RCC 7860 (cell line): Measurements from ENCODE around the gene TBC1D8.

Source experiments
- DNase-seq: peaks from one replicate; pipeline ENCODE4 v3.0.0-alpha.2; 2015; ENCODE audit warnings: low spot score
- FAIRE-seq: peaks from 2 replicates; lab custom pipeline; 2012; peaks lifted over from hg19 to GRCh38; lab: Jason Lieb, UNC

Gene TBC1D8

DNA sequence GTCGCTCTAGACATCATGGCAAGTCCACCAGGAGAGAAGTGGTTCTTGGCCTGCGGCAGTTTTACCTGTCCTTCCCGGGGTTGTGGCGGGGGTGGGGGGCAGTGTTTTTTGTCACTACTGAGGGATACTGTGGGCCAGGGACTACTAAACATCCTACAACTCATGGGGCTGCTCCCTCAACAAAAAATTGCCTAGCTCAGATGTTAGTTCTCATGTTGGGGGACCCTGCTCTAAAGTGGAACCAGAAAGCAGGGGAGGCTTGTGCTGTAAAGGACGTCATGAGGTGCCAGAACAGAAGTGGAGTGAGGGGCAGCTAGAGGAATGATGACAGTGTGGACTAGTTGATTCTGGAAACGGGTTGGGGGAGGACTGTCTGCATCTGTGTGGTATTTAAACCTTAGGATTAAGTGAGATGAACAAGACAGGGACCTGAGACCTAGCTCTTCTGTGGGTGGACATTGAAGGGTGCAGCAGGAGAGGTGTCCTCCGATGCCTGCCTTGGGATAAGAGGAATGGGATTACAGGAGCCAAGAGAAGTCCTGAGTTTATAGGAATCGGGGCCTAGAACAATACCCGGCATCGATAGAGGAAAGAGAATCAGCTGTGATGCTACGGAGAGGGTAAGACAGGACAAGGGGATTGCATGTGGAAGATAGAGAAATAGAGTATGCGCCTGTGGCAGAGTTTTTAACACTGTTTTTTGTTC, 146.4 kb downstream of the TBC1D8 start:
- FAIRE-seq (no peak), DNase-seq (no peak)

DNA sequence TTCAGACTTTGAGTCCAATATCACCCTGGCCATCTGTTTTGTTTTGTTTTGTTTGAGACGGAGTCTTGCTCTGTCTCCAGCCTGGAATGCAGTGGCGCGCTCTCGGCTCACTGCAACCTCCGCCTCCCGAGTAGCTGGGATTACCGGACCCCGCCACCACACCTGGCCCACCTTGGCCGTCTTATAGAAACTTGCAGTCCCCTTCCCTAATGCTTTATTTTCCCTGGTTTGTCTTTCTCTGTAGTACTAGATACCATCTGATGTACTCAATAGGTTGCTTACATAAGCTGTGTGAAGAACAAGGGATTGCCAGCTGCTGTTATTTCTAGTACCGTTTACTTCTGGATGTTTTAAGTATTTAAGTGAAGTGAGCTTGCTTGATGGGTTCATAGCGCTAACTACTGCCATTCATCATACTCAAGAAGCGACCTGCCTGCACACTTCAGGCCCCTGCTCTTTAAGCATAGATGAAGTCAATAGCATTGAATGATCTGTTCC, 147.9 kb downstream of the TBC1D8 start:
- DNase-seq (no peak), FAIRE-seq (no peak)

- no peak for DNase-seq
- no peak for FAIRE-seq
Observed at GRCh38 chr2:101002562-101003277, 148.5 kb downstream of the TBC1D8 start.

- DNase-seq (peak; percentile 92), FAIRE-seq (peak; percentile 62)
Observed at GRCh38 chr2:101001691-101002561, 149.3 kb downstream of the TBC1D8 start, which contains the start of gene RPL31. TSS of gene RPL31 (plus strand) at chr2:101002289. CDS start at chr2:101002702, 413 bp downstream.

- DNase-seq: no peak
- no peak for FAIRE-seq
Observed at GRCh38 chr2:100999995-101000394, 151.2 kb downstream of the TBC1D8 start.

- no peak for FAIRE-seq
- no peak for DNase-seq
Observed at GRCh38 chr2:100998235-100998573, 153.0 kb downstream of the TBC1D8 start.

- no peak for FAIRE-seq
- DNase-seq: no peak
Observed at GRCh38 chr2:100997509-100998234, 153.5 kb downstream of the TBC1D8 start.

- DNase-seq: no peak
- FAIRE-seq: no peak
Observed at GRCh38 chr2:100995309-100996075, 155.7 kb downstream of the TBC1D8 start.

DNA sequence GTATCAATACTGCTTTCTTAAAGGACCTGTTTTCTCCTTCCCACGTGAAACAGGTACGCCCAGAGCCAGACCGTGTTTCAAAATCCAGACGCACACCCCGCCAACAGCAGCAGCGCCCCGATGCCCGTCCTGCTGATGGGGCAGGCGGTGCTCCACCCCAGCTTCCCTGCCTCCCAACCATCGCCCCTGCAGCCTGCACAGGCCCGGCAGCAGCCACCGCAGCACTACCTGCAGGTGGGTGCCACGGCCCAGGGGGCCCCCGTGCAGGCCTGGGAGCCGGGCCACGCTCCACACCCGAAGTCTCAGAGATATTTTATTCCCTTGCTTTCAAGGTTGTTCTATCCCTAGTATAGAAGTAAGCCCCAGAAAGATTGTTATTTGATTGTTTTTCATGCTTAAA, 157.9 kb downstream of the TBC1D8 start:
- DNase-seq (no peak), FAIRE-seq (no peak)

- DNase-seq: no peak
- no peak for FAIRE-seq
Observed at GRCh38 chr2:100992262-100992661, 158.9 kb downstream of the TBC1D8 start.

GRCh38 chr2:100991404-100991773, 159.8 kb downstream of the TBC1D8 start:
- FAIRE-seq (no peak), DNase-seq (no peak)

GRCh38 chr2:100990650-100991403, 160.4 kb downstream of the TBC1D8 start:
- no peak for FAIRE-seq
- DNase-seq: no peak

DNA sequence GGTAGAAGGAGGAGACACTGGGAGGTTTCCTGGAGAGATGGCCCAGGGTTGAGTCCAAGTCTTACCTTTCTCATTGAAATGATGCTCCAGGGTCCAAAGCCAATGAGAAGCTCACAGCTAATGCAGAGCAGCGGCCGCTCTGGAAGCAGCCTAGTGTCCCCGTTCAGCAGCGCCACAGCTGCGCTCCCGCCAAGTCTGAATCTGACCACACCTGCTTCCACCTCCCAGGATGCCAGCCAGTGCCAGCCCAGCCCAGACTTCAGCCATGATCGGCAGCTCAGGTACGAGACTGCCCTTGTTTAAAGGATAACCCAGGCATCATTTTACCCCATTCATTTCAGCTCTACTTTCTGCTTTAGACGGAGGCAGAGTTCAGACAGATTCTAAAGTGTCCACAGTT, 161.0 kb downstream of the TBC1D8 start:
- FAIRE-seq: no peak

GRCh38 chr2:100989666-100990065, 161.5 kb downstream of the TBC1D8 start:
- FAIRE-seq: no peak
- no peak for DNase-seq

More for the DNA sequence above, 161.0 kb downstream of the TBC1D8 start:
- DNase-seq: no peak

GRCh38 chr2:100988630-100989417, 162.4 kb downstream of the TBC1D8 start:
- FAIRE-seq (no peak), DNase-seq (no peak)

GRCh38 chr2:100987974-100988373, 163.2 kb downstream of the TBC1D8 start:
- FAIRE-seq (no peak), DNase-seq (no peak)

GRCh38 chr2:100987536-100987935, 163.6 kb downstream of the TBC1D8 start:
- DNase-seq (no peak), FAIRE-seq (no peak)

DNA sequence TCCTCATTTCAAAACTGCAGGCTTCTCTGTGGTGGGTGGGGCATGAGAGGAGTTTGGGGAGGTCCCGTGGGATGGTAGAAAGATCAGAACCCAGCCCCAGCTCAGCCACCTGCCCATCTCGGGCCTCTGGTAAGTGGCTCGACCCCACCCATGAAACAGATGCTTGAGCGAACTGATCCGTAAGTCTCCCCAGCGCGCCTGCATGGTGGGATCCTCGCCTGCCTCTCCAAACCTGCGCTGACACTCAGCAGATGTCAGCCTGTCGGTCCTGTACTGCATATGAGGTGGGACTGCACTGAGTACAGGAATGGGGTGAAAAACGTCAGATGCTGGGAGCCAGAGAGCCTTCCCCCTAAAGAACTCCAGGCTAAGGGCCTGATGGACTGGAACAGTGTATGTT, 165.0 kb downstream of the TBC1D8 start:
- FAIRE-seq: no peak

More for the DNA sequence above, 165.0 kb downstream of the TBC1D8 start:
- no peak for DNase-seq
